ENCODE measurements around the gene RABL2A.
"Not testable (repeated sequence)": the region's sequence is repeated elsewhere in the genome, so short reads cannot be mapped to it uniquely, and the experiment has no call there.

Gene RABL2A

GRCh38 chr2:113626616-113627330 is at the start of gene RABL2A:
RABL2A (plus strand) TSS chr2:113627266; CDS start chr2:113628607, 1,341 bp downstream.
- not testable (repeated sequence) for DNase-seq

- DNase-seq: not testable (repeated sequence)
Observed at GRCh38 chr2:113578508-113578907, 48.6 kb upstream of the RABL2A start.

GRCh38 chr2:113582473-113582872 is 44.6 kb upstream of the RABL2A start:
- DNase-seq: not testable (repeated sequence)

GRCh38 chr2:113583521-113584225 is 43.4 kb upstream of the RABL2A start:
- DNase-seq: not testable (repeated sequence)

- not testable (repeated sequence) for DNase-seq
Observed at GRCh38 chr2:113584311-113585092, 42.6 kb upstream of the RABL2A start.

- DNase-seq: not testable (repeated sequence)
Observed at GRCh38 chr2:113587201-113587600, 39.9 kb upstream of the RABL2A start.

- not testable (repeated sequence) for DNase-seq
Observed at GRCh38 chr2:113589591-113589990, 37.5 kb upstream of the RABL2A start.

GRCh38 chr2:113591926-113592325 is 35.1 kb upstream of the RABL2A start:
- not testable (repeated sequence) for DNase-seq

- DNase-seq: not testable (repeated sequence)
Observed at GRCh38 chr2:113593280-113593679, 33.8 kb upstream of the RABL2A start.

- not testable (repeated sequence) for DNase-seq
Observed at GRCh38 chr2:113595725-113596124, 31.3 kb upstream of the RABL2A start.

- not testable (repeated sequence) for DNase-seq
Observed at GRCh38 chr2:113597164-113597563, 29.9 kb upstream of the RABL2A start.

GRCh38 chr2:113597572-113597971 is 29.5 kb upstream of the RABL2A start:
- DNase-seq: not testable (repeated sequence)

GRCh38 chr2:113598180-113598579 is 28.9 kb upstream of the RABL2A start:
- not testable (repeated sequence) for DNase-seq

- DNase-seq: not testable (repeated sequence)
Observed at GRCh38 chr2:113598738-113599137, 28.3 kb upstream of the RABL2A start.

- DNase-seq: not testable (repeated sequence)
Observed at GRCh38 chr2:113599208-113599607, 27.9 kb upstream of the RABL2A start.

- not testable (repeated sequence) for DNase-seq
Observed at GRCh38 chr2:113602040-113602769, 24.9 kb upstream of the RABL2A start.

GRCh38 chr2:113602869-113603466 is 24.1 kb upstream of the RABL2A start:
- DNase-seq: no peak

- not testable (repeated sequence) for DNase-seq
Observed at GRCh38 chr2:113603467-113604084, 23.5 kb upstream of the RABL2A start.

GRCh38 chr2:113604085-113604477 is 23.0 kb upstream of the RABL2A start:
- DNase-seq: not testable (repeated sequence)

- not testable (repeated sequence) for DNase-seq
Observed at GRCh38 chr2:113604661-113605060, 22.4 kb upstream of the RABL2A start.

GRCh38 chr2:113606036-113606435 is 21.0 kb upstream of the RABL2A start:
- DNase-seq: not testable (repeated sequence)

GRCh38 chr2:113609822-113610221 is 17.2 kb upstream of the RABL2A start:
- DNase-seq: not testable (repeated sequence)
